ENCODE results near the gene LRATD1.

GRCh38 chr2:14681608-14682007, 49.1 kb downstream of the LRATD1 start:
- no peak for TF ChIP-seq CTCF (conservative IDR thresholded peaks at IDR 0.05; ENCODE audit: low read length)
- no peak for TF ChIP-seq EZH2phosphoT487 (IDR thresholded peaks at IDR 0.05; ENCODE audit: borderline replicate concordance)

All from Loucy (cell line).